Measurements from ENCODE around the gene CLN5.

The CLN5 gene

DNA sequence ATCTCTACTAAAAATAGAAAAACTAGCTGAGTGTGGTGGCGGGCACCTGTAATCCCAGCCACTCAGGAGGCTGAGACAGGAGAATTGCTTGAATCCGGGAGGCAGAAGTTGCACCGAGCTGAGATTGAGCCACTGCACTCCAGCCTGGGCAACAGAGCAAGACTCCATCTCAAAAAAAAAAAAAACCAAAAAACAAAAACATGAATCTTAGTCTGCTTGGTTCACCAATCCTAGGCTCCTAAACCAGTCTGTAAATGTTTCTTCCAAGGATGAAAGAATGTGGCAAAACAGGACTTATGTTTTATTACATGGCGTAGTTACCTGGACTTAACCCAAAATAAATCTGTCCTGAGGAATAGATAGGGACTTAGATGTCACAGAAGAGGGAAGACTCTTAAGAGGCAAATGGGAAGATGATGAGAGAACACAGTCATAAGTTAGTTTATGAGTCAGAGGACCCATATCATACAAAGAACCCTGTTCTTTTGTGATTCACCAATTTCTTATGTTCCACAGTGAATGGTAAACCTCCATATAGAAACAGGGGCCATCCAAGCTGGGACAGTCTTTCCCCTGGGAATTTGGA, 41.9 kb downstream of the CLN5 start:
- Mint-ChIP-seq H3K4me1 (no peaks in the 10 kb centered on the region), H3K4me3 (no peak overlapping the region), H3K27ac (ENCODE audit: low read depth) (no peak overlapping the region), H3K27me3 (peaks cover 14% of the 10 kb centered on the region), H3K36me3 (ENCODE audit: insufficient read depth) (no peaks in the 10 kb centered on the region), H3K9me3 (no peaks in the 10 kb centered on the region)
- DNase-seq (ENCODE audit: low spot score in 2 of 2) (no peak), ATAC-seq (replicated peaks; ENCODE audit: extremely low read depth, poor library complexity, severe bottlenecking) (no peak)

DNA sequence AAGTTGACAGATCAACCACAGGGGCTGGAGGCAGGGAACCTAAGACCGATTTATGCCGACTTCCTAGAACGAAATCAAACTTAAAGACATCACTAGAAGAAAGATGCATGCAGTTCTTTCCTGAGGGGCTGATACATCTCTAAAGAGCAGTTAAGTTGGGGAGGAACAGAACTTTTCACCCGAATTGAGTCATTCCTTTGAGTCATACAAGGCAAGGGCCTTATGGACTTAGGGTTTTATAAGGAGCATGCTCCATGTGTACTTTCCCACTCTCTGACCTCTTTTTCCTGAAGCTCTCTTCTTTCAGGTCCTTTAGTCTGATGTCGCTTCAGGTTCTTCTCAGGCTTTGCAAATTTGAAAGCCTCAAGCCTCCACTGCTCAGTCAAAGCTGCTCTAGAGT, 43.0 kb downstream of the CLN5 start:
- Mint-ChIP-seq H3K9me3 (no peaks in the 10 kb centered on the region), H3K4me1 (no peaks in the 10 kb centered on the region), H3K27ac (ENCODE audit: low read depth) (no peak overlapping the region), H3K4me3 (no peak overlapping the region), H3K36me3 (ENCODE audit: insufficient read depth) (no peaks in the 10 kb centered on the region), H3K27me3 (peaks cover 14% of the 10 kb centered on the region)
- no peak for DNase-seq (ENCODE audit: low spot score in 2 of 2)
- no peak for ATAC-seq (replicated peaks; ENCODE audit: extremely low read depth, poor library complexity, severe bottlenecking)

DNA sequence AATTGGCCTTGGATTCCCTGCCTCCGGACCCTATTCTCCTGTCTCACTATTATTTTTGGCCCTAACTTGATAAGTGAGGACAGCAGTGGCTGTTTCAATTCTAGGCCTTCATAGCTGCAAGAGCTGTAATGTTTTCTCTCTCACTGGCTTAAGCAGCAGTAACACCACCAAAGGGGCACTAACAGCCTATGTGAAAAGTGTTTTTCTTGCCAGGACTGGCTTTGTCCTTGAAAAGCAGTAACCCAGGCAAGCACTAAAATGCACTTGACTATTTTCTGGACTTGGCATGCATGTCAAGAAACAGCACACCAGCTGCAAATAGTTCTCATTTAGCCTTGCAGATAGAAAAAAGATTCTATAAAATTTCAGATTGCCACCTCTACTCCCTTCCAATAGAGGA, 44.4 kb downstream of the CLN5 start:
- DNase-seq (ENCODE audit: low spot score in 2 of 2): no peak
- H3K27me3 Mint-ChIP-seq: peaks cover 14% of the 10 kb centered on the region
- no peak for ATAC-seq (replicated peaks; ENCODE audit: extremely low read depth, poor library complexity, severe bottlenecking)
- H3K27ac Mint-ChIP-seq (ENCODE audit: low read depth): no peak overlapping the region
- H3K36me3 Mint-ChIP-seq (ENCODE audit: insufficient read depth): no peaks in the 10 kb centered on the region
- H3K4me3 Mint-ChIP-seq: no peak overlapping the region
- H3K9me3 Mint-ChIP-seq: no peaks in the 10 kb centered on the region
- no peaks in the 10 kb centered on the region for H3K4me1 Mint-ChIP-seq

DNA sequence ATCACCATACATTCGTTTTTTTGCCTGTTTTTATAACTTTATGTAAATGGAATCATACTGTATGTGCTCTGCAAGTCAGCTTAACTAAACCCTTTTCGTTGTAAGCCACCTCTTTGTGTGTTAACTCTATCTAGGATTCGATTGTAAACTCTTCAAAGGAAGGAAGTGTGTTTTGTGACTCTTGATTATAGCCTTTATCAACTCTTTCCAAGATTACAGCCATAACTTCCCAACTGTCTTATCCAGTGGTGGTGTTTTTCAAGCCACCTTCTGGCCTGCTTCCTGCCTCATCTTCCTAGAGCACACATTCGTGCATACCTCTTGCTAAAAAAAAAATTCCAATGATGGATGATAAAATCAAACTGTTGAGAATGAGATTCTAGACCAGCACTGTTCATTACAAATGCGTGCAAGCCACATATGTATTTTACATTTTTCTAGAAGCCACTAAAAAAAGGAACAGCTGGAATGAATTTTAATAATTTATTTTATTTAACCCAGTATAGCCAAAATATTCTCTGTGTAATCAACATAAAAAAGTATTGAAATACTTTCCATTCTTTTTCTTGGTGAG, 47.1 kb downstream of the CLN5 start:
- no peak for ATAC-seq (replicated peaks; ENCODE audit: extremely low read depth, poor library complexity, severe bottlenecking)
- H3K27me3 Mint-ChIP-seq: peaks cover 7% of the 10 kb centered on the region
- no peaks in the 10 kb centered on the region for H3K4me1 Mint-ChIP-seq
- no peak for DNase-seq (ENCODE audit: low spot score in 2 of 2)
- H3K9me3 Mint-ChIP-seq: no peaks in the 10 kb centered on the region
- no peak overlapping the region for H3K27ac Mint-ChIP-seq (ENCODE audit: low read depth)
- H3K4me3 Mint-ChIP-seq: no peak overlapping the region
- peaks cover 5% of the 10 kb centered on the region for H3K36me3 Mint-ChIP-seq (ENCODE audit: insufficient read depth)

DNA sequence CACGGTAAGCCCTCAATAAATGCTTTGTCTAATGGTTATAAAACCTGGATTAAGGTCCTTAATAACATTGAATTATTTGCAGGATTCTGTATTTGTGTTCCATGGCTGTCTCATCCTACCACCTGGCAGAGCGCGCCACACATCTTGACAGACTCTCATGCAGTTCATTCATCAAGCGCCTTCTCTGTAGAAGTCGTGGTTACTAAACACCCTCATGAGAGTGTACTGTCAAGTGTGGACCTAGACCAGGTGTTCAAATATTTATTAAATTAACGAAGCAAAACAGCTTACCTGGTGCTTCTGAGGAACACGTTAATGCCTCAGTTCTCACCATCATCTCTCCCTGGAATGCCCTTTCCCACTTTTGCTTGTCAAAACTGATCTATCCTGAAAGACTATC, 48.2 kb downstream of the CLN5 start:
- no peak for ATAC-seq (replicated peaks; ENCODE audit: extremely low read depth, poor library complexity, severe bottlenecking)
- DNase-seq (ENCODE audit: low spot score in 2 of 2): no peak
- H3K4me3 Mint-ChIP-seq: no peak overlapping the region

DNA sequence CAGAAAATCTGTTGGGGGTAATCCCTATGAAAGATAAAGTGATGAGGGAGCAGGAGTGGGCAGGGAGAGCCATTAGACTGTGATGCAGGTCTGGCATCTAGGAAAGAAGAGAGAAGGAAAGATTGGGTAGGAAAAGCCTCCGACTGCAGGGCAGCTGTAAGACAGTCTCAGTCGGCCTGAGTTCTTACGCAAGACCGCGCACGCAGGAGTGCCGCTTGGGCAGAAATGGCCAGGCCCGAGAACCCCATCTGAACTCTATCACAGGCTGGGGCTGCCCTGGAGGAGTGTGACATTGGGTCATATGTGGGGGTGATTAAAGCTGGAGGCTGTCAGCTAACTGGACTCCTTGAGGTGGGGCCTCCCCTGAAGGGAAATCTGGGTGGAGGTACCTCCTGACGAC, 49.0 kb downstream of the CLN5 start:
- peaks cover 6% of the 10 kb centered on the region for H3K36me3 Mint-ChIP-seq (ENCODE audit: insufficient read depth)
- H3K4me1 Mint-ChIP-seq: no peaks in the 10 kb centered on the region
- H3K9me3 Mint-ChIP-seq: no peaks in the 10 kb centered on the region
- ATAC-seq (replicated peaks; ENCODE audit: extremely low read depth, poor library complexity, severe bottlenecking): no peak
- no peak for DNase-seq (ENCODE audit: low spot score in 2 of 2)
- no peak overlapping the region for H3K4me3 Mint-ChIP-seq
- H3K27me3 Mint-ChIP-seq: no peaks in the 10 kb centered on the region
- H3K27ac Mint-ChIP-seq (ENCODE audit: low read depth): no peak overlapping the region

More for the DNA sequence above, 48.2 kb downstream of the CLN5 start:
- Mint-ChIP-seq H3K27me3 (no peaks in the 10 kb centered on the region), H3K36me3 (ENCODE audit: insufficient read depth) (peaks cover 6% of the 10 kb centered on the region), H3K4me1 (no peaks in the 10 kb centered on the region), H3K9me3 (no peaks in the 10 kb centered on the region), H3K27ac (ENCODE audit: low read depth) (no peak overlapping the region)

DNA sequence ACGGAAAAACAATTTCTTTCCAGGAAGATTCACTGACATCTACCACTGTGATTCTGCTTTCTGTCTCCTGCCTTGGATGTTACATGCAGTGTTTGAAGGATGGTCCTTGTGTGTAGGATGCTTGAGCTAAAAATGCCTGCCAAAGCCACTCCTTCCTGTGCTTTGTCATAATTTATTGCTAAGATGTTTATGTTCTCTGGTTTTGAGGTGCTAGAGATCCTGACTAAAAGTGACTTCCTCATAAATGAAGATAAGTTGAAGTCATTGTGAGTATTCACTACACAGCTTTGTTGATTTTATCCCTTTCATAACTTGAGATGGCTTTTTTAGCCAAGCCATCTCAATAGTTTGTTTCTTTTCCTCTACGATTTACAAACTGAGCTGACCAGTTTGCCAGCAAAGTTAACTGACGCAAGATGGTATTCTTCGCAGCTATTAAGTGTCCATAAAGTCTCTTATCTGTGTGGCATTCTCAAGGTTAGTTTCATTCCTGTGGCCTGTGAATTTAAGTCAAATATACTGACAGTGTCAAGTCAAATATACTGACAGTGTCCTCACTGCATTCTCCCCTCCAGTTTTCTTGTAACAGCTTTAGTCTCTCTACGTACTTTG, 50.8 kb downstream of the CLN5 start:
- no peaks in the 10 kb centered on the region for H3K9me3 Mint-ChIP-seq
- no peak for ATAC-seq (replicated peaks; ENCODE audit: extremely low read depth, poor library complexity, severe bottlenecking)
- H3K36me3 Mint-ChIP-seq (ENCODE audit: insufficient read depth): peaks cover 8% of the 10 kb centered on the region
- H3K27me3 Mint-ChIP-seq: no peaks in the 10 kb centered on the region
- H3K27ac Mint-ChIP-seq (ENCODE audit: low read depth): peak overlapping the region; percentile 1
- DNase-seq (ENCODE audit: low spot score in 2 of 2): no peak
- H3K4me3 Mint-ChIP-seq: no peak overlapping the region
- no peaks in the 10 kb centered on the region for H3K4me1 Mint-ChIP-seq

DNA sequence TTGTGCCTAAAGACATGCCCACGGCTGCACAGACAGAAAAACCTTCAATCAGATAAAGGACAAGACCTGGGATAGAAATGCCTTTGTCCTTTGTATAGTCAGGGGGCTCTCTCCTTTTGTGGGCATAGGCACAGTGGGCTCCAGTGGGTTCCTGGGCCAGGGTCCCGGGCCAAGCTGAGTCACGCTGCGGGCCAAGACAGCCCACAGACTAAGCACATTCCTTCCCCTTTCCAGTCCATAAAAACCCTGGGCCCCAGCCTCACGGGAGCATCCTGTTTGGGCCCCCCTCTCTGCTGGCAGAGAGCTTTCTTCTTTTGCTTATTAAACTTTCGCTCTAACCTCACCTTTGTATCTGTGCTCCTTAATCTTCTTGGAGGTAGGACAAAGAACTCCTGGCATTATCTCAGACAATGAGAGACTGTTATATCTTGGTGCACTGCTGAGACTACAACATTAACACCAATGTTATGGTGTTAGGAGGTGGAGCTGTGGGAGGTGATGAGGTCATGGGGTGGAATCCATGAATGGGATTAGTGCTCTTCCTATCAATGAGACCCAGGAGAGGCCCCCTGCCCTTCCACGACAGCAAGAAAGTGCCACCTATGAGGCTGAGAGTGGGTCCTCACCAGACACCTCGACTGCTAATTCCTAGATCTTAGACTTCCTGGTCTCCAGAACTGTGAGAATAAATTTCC, 55.9 kb downstream of the CLN5 start:
- H3K27ac Mint-ChIP-seq (ENCODE audit: low read depth): no peak overlapping the region
- H3K36me3 Mint-ChIP-seq (ENCODE audit: insufficient read depth): peaks cover 33% of the 10 kb centered on the region
- H3K4me3 Mint-ChIP-seq: no peak overlapping the region

DNA sequence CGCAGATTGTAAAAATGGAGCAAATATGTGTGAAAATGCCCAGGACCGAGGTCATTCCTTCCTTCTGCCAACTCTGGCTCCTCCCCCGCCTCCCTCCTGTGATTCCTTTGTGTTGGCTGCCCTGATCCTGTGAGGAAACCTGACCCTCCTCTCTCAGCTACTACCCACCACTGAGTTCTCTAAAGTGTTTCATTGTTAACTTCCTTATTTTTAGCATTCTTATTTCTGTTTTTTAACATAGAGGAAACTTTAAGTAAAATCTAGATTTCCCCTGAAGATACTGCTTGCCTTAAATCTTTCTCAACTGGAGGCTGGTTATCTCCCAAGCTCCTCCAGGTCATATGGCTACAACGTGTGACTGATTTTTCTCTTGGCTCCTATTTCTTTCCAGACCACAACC, 56.8 kb downstream of the CLN5 start:
- Mint-ChIP-seq H3K9me3 (no peaks in the 10 kb centered on the region), H3K27ac (ENCODE audit: low read depth) (peak overlapping the region; percentile 39)
- ATAC-seq (replicated peaks; ENCODE audit: extremely low read depth, poor library complexity, severe bottlenecking): no peak

More for the DNA sequence above, 55.9 kb downstream of the CLN5 start:
- Mint-ChIP-seq H3K4me1 (no peaks in the 10 kb centered on the region), H3K9me3 (no peaks in the 10 kb centered on the region), H3K27me3 (no peaks in the 10 kb centered on the region)
- ATAC-seq (replicated peaks; ENCODE audit: extremely low read depth, poor library complexity, severe bottlenecking): no peak
- no peak for DNase-seq (ENCODE audit: low spot score in 2 of 2)

DNA sequence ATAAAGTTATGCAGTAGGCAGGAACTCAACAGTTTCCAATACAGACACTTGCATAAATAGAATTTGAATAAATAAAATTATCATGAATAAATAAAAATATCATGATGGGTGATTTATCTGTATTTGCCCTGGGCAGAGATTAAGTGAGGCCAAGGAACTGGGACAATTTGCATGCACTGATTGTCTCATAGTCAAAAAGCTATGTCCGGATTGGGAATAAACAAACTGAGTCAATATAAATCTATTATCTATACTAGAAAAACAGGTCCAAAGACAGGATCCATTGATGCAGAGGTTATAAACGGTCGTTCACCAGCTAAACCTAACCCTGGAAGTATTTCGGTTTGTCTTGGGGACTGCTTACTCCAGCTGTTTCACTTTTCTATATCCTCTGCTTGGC, 61.3 kb downstream of the CLN5 start:
- ATAC-seq (replicated peaks; ENCODE audit: extremely low read depth, poor library complexity, severe bottlenecking) (no peak), DNase-seq (ENCODE audit: low spot score in 2 of 2) (no peak)
- Mint-ChIP-seq H3K27ac (ENCODE audit: low read depth) (no peak overlapping the region), H3K4me3 (no peak overlapping the region), H3K9me3 (no peaks in the 10 kb centered on the region), H3K27me3 (no peaks in the 10 kb centered on the region), H3K4me1 (no peaks in the 10 kb centered on the region), H3K36me3 (ENCODE audit: insufficient read depth) (peaks cover 64% of the 10 kb centered on the region)

More for the DNA sequence above, 56.8 kb downstream of the CLN5 start:
- Mint-ChIP-seq H3K36me3 (ENCODE audit: insufficient read depth) (peaks cover 30% of the 10 kb centered on the region), H3K27me3 (no peaks in the 10 kb centered on the region), H3K4me3 (no peak overlapping the region), H3K4me1 (no peaks in the 10 kb centered on the region)
- no peak for DNase-seq (ENCODE audit: low spot score in 2 of 2)
